Fibroblast of villous mesenchyme (primary cell): ENCODE measurements around the gene PLCB2. TPM values are rescaled to one million over a fixed set of nuclear protein-coding genes. Genes with fewer than 3 reads are reported as not detected.
A peak's percentile ranks its signal among the peaks of the same experiment; 100 is the strongest.

Source experiments
- DNase-seq: peaks from one replicate; pipeline ENCODE4 v3.0.0-alpha.2; 2010; ENCODE audit warnings: low read depth
- H3K4me3 ChIP-seq: 2 replicates; pipeline ENCODE4 v1.5.1; 2011; ENCODE audit warnings: low read depth, mild to moderate bottlenecking, low read length
- CTCF ChIP-seq: IDR thresholded peaks from 2 replicates; pipeline ENCODE4 v1.5.1; 2012; ENCODE audit warnings: low read depth, mild to moderate bottlenecking, low read length; ENCODE audit not compliant: insufficient read depth
- total RNA-seq: library from RNA; depleted of rRNA; stranded (reverse); fragments of >200 nt; gene quantifications from 2 replicates; pipeline ENCODE4 v1.2.3, GENCODE V29; 2012

PLCB2 gene
- total RNA-seq, 1 donor = 0.43 TPM

- no peak for DNase-seq
- TF ChIP-seq CTCF = no peak
- no peak overlapping the region for H3K4me3 ChIP-seq
Observed at GRCh38 chr15:40331026-40331425, 23.3 kb upstream of the PLCB2 start.

GRCh38 chr15:40330368-40330836 is 22.7 kb upstream of the PLCB2 start:
- no peak overlapping the region for H3K4me3 ChIP-seq
- TF ChIP-seq CTCF = no peak
- peak; percentile 98 for DNase-seq

- H3K4me3 ChIP-seq = no peak overlapping the region
- DNase-seq = peak; percentile 45
- TF ChIP-seq CTCF = no peak
Observed at GRCh38 chr15:40329804-40330203, 22.1 kb upstream of the PLCB2 start.

- no peak overlapping the region for H3K4me3 ChIP-seq
- no peak for TF ChIP-seq CTCF
- DNase-seq = peak; percentile 52
Observed at GRCh38 chr15:40328751-40329150, 21.0 kb upstream of the PLCB2 start.

GRCh38 chr15:40328176-40328575 is 20.4 kb upstream of the PLCB2 start:
- TF ChIP-seq CTCF = no peak
- peak; percentile 85 for DNase-seq

GRCh38 chr15:40327457-40327856 is 19.7 kb upstream of the PLCB2 start:
- no peak for DNase-seq
- TF ChIP-seq CTCF = no peak
- peak overlapping the region; percentile 12 for H3K4me3 ChIP-seq

More at GRCh38 chr15:40328176-40328575, 20.4 kb upstream of the PLCB2 start:
- H3K4me3 ChIP-seq = no peak overlapping the region

GRCh38 chr15:40325700-40326099 is 18.0 kb upstream of the PLCB2 start:
- peak overlapping the region; percentile 75 for H3K4me3 ChIP-seq
- DNase-seq = no peak
- TF ChIP-seq CTCF = no peak
